NCI-H82 (cell line): ENCODE results near the gene STK39.
"Not testable (repeated sequence)": the region's sequence is repeated elsewhere in the genome, so short reads cannot be mapped to it uniquely, and the experiment has no call there.

Source experiments
- DNase-seq: peaks from one replicate; lab custom pipeline; 2025; lab: John Stamatoyannopoulos, UW

Gene STK39

GRCh38 chr2:168247341-168248261 lies at the start of gene STK39:
Gene STK39, minus strand, starts transcription at chr2:168247595. Its CDS starts 160 bp downstream, at chr2:168247435.
- DNase-seq = peak; percentile 91

DNA sequence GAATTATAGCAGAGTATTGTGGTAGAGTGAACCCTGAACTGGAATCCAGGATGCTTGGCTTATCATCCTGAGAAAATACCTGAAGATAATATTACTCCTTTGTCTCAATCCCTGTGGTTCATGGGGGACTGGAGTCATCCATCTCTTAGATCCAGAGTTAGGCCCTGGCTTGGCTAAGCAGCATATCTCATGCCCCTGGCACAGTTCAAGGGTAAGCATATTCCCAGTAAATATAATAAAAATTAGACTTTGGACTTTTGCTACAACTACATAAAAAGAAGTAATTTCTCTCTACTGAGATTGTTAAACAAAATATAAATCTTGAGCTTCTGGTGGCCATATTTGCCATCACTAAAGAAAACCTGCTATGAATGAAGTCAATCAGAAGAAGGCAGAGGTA lies 47.7 kb upstream of the STK39 start:
- no peak for DNase-seq

GRCh38 chr2:168294409-168294808 lies 47.0 kb upstream of the STK39 start:
- no peak for DNase-seq

- peak; percentile 32 for DNase-seq
These were observed 46.4 kb upstream of the STK39 start for GRCh38 chr2:168293766-168294165.

DNA sequence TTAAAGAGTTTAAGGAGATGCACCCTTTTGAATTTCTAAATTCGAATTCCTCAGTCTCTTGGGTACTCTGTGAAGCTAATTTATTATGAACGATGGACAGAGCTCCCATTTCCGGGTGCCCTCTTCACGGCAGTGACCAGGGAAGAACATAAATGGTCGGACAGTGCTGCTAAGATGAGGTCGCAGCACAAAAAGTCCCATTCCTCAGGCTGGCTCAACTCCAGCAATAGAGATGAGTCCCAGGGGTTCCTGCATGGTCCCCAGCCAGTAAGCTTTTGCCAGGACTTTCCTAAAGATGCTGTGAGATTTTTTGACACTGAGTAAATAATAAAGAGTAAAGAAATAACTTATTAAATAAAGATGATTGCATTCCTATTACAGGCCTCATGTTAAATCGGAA lies 43.0 kb upstream of the STK39 start:
- DNase-seq = no peak

- no peak for DNase-seq
These were observed 42.5 kb upstream of the STK39 start for GRCh38 chr2:168289880-168290279.

GRCh38 chr2:168286535-168286934 lies 39.1 kb upstream of the STK39 start:
- DNase-seq = no peak

GRCh38 chr2:168278424-168278888 lies 31.1 kb upstream of the STK39 start:
- peak; percentile 78 for DNase-seq

GRCh38 chr2:168277276-168277675 lies 29.9 kb upstream of the STK39 start:
- no peak for DNase-seq

- DNase-seq = no peak
These were observed 24.8 kb upstream of the STK39 start for GRCh38 chr2:168272225-168272624.

- not testable (repeated sequence) for DNase-seq
These were observed 15.5 kb upstream of the STK39 start for GRCh38 chr2:168262926-168263325.

- DNase-seq = no peak
These were observed 9.1 kb upstream of the STK39 start for GRCh38 chr2:168256448-168256847.

GRCh38 chr2:168255866-168256265 lies 8.5 kb upstream of the STK39 start:
- DNase-seq = no peak

DNA sequence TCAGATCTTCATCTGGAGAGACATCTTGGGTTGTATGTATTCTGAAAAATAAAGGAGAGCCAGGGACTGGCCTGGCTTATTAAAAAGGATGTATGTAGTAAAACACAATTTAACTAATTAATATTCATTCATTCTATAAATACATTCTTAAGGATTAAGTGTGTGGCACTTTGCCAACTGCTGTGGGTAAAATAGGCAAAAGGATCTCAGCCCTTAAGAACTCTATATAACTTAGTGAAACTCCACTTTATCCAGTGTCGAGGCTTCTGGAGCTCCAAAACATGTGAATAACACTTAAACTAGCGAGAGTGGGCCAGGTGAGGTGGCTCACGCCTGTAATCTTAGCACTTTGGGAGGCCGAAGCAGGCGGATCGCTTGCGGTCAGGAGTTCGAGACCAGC lies 7.7 kb upstream of the STK39 start:
- DNase-seq = peak; percentile 22

- peak; percentile 65 for DNase-seq
These were observed 7.0 kb upstream of the STK39 start for GRCh38 chr2:168254158-168254935.

GRCh38 chr2:168253379-168253778 lies 6.0 kb upstream of the STK39 start:
- no peak for DNase-seq

GRCh38 chr2:168252976-168253375 lies 5.6 kb upstream of the STK39 start:
- DNase-seq = peak; percentile 18

DNA sequence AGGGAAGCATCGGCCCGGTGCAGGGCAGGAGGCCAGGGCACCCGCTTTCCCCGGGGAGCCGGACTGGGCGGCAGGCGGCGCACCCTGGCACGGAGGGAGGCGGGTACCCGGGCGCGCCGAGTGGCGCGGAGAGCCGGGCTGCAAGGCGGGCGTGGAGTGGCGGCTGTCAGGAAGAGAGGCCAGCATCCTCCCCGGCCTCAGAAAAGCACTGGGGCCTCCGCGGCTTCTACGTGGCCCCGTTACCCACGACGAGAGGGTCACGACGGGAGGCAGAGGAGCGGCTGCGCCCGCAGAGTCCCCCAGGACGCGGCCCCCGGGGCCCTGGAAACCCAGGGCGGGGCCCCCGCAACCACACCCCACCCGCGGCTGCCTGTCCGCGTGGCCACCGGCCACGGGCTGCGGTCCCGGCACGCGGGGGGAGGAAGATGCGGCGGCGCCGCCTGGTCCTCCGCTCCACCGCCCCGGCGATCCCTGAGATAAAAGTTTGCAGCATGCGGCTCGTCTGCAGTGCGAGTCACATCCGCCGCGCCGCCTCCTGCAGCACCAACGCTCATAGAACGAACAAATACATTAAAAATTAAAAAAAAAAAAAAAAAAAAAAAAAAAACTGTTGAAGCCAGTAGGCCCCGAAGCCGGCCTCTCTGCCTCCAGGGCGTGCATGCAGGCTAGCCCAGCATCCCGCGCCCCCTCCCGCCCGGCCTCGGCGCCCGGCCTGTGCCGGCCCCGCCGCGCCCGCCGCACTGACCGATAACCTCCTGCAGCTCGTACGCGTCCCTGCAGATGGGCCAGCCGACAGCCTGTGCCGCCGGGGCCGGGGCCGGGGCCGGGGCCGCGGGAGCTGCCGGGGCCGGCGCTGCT lies 683 bp downstream of the STK39 start:
- peak; percentile 69 for DNase-seq

DNA sequence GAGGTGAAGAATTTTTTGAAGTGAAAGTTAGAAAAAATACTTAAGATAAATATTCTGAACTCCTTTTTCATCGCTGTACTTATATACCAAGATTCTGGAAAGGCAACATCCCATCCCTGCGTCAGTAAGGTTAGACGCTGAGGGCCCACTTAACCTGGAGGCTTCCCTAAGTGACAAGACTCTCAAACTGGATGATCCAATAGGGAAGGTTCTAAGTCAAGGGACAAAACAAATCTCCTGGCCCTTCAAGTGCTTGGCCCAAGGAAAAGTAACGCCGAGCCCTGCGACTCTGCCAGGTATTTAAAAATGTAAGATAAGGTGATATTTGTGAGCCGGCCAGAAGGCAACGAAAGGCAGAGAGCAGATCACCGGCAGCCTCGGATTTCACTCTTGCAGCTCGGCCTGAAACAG lies 1.3 kb downstream of the STK39 start:
- DNase-seq = peak; percentile 67

GRCh38 chr2:168245074-168245825 lies 2.1 kb downstream of the STK39 start:
- DNase-seq = peak; percentile 43

- peak; percentile 86 for DNase-seq
These were observed 3.1 kb downstream of the STK39 start for GRCh38 chr2:168244318-168244717.
